Stimulated activated CD4-positive, alpha-beta T cell treated with anti-CD3 and anti-CD28 coated beads, Interleukin-15, amount 100 ng/mL, for 48 hours (primary cell): ENCODE results near the gene MICAL3.
"Not testable (repeated sequence)": the region's sequence is repeated elsewhere in the genome, so short reads cannot be mapped to it uniquely, and the experiment has no call there.

Source experiments
- DNase-seq, 2 donors: peaks; one replicate each; pipeline ENCODE4 v3.0.0-alpha.2; 2020; ENCODE audit warnings: low read depth in 2 of 2

The MICAL3 gene

DNA sequence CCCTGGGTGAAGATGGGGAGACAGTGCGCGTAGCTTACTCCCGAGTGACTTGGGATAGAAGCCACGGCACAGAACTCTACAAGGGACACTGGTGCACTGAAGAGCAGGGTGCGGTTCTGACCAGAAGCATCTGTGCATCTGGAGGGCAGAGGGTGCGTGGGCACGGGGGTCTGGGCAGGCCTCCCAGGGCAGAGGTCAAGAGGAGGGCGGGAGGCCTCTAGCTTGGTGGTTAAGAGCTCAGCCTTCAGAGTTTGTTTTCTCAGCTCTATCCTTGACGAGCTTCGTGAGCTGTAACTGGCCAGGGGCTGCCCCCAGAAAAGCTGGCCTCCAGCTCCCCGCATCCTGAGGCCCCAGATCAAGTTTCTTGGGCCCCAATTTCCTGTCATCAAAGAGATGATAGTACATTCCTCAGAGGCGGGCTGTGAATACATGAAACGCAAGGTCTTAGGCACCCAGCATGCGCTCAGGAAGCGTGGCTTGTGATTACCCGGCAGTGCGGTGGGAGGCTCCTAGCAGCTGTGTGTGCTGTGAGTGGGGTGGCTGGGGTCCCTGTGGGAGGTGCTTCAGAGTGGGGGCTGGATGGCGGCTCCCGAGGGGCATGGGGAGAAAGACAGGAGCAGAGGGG, 244.1 kb downstream of the MICAL3 start:
- no peak for DNase-seq

DNA sequence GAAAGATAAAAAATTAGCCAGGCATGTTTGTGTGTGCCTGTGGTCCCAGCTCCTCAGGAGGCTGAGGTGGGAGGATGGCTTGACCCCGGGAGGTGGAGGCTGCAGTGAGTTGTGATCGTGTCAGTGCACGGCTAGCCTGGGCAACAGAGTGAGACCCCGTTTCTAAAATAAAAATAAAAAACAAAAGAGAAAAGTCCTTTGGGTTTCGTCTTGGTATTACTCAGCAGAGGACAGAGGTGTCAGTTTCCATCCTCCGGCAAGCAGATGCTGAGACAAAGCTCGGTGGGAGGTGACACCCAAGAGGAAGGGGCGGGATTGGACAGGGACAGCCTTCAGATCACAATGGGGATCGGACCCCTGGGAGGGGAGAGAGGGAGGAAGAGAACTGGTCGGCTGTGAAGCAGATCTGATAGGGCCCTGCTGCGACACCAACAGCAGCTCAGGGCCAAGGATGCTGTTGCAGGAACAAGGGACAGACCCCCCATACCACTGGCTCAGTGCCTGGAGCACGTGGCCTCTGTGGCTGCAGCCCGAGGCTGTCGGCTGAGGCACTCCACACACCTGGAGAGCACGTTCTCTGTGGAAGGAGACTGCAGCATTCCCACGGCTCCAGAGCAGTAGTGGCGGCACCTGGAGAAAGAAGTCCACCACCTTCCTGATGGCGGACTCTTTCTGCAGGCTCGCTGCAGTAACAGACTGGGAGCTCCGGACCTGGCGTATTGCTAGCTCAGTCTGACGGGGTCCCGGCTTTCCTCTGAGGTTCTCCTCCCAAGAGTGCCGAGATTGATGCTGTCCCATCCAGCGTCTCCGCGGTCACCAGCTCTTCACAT, 244.9 kb downstream of the MICAL3 start:
- no peak for DNase-seq

DNA sequence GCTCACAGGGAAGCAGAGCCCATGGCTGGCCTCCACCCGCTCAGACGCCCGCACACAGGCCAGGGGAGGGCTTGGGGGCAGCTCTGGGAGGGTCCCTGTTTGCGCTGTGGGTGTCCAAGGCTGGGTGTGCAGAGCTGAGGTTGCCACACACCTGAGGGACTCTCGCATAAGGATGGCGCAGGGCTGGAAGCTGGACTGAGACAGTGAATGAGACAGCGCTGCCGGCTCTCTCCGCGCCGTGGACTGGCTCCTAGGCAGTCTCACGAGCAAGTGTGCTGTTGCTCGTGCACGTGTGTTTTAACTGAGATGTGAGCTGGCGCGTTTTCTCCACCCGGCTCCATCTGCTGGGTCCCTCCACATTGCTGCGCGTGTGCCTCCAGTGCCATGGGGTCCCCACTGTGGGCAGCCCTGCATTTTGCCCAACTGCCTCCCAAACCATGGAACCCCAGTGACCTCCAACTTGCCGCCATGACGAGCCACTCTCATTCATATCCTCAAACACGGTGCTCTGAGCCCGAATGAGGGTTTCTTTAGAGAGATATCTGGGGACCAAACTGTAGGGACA, 245.9 kb downstream of the MICAL3 start:
- no peak for DNase-seq

DNA sequence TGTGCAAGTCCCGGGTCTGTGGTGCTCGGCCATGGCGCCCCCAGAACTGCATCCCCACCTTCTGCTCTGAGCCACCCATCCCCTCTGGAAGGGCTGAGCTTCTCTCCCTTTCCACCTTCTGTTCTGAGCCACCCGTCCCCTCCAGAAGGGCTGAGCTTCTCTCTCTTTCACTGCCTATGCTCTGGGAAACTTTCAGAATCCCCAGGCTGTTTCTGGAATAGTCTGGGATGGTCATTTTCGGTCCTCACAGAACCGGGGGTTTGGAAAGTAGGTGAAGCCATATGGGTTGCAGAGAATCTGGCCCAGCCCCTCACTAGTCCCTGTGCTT, 246.7 kb downstream of the MICAL3 start:
- DNase-seq = no peak

DNA sequence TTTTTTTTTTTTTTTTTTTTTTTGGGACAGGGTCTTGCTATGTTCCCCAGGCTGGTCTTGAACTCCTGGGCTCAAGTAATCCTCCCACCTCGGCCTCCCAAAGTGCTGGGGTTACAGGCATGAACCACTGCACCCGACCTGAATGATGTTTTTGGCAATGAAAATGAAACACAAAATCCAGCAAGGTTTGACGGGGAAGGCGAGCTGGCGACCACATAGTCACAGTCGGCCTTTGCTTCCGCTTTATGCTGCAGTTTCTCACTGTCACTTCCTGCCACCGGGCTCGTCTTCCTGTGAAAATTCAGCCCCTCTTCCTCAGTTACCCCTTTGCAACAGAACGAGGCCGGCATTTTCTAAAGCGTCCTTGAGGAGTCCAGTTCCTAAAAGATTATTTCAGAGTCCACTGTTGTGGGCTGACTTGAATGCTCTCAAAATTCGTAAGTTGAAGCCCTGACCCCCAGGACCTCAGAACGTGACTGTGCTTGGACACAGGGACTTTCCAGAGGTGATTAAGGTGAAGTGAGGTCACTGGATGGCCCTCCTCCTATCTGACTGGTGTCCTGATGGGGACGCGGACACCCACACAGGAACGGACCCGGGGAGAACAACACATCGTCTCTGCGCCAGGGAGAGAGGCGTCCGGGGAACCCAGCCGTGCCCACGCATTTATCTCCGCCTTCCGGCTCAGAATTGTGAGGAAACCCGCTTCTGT, 247.2 kb downstream of the MICAL3 start:
- DNase-seq = peak; percentile 53 to 58

DNA sequence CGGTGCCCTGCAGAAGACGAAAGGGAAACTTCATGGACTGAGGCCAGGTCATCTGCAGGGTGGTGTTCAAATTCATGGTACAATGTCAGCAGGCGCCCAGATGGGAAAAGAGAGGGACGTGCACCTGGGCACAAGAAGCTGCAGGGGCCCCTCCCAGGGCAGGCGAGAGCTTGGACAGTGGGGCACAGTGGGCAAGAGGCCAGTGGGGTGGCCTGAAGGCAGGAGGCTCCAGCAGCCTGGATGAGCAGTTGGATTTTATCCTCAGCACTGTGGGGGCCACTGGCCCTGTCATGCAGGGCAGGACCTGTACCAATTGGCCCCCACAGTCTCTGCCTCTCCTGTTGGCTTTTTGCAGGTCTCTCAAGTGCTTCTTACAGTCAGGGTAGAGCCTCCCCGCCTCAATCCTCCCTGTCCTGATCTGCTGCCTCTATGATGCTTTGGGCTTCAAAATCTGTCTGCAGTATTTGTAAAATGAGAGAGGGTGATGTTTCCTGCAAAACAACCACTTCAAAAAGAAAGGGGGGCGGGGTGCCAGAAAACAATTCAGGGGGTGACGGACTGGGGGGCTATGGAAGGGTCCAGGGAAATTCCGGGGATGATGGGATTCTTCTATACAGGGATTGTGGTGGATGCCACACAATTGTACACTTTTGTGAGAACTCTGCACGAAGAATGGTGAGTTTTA, 248.4 kb downstream of the MICAL3 start:
- no peak for DNase-seq

DNA sequence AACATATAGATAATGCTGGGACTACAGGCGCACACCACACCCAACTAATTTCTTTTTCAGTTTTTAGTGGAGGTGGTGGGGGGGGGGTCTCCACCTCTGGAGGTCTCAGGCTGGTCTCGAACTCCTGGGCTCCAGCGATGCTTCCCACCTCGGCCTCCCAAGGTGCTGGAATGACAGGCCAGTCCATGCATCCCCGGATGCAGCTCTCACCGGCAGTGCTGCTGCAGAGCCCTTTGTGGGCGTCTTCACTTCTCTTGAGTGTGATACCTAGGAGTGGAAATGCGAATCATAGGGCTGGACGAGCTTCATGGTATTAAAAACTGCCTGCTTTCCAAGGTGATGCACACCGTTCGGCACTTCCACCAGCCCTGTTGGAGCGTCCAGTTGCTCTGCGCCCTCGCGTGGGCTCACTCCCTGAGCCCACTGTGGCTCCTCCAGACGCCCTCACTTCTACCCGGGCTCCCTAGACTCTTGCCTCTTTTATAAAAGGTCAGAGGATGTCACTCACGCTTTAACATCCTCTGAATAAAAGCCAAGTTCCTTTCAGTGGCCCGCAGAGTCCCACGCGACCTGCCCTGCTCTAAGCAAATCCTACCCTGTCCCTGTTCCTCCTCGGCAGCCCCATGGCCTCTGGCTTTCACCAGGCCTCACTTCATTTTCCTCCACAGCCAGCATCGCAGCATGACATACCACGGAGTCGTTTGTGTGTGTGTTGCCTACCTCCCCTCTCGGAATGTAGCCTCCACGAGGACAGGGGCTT, 249.3 kb downstream of the MICAL3 start:
- no peak for DNase-seq

DNA sequence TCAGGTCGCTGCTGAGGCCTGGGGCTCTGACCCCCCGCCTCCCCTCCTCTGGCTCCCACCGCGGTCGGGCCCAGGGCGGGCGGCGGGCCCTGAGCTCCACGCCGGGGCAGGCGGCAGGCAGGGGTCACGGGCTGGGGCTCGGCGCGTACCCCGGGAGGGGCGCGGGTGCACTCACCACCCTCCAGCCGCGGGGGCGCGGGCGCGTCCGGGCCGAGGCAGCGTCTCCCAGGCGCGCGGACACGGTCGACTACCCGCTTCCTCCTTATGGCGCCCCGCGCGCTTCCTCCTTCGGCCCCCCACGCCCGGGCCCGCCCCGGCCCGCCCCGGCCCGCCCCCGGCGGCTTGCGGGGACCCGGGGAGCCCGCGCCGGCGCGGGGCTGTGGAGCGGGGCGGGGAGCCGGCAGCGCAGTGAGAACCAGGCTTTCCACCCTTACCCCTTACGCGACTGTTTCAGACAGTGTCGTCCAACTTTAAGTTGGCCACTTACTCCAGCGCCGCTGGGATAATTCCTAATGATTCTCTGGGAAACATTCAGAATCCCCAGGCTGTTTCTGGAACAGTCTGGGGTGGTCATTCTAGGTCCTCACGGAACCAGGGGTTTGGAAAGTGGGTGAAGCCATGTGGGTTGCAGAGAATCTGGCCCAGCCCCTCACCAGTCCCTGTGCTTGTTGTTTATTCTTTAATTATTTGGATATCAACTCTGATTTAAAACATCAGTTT, 250.0 kb downstream of the MICAL3 start, which contains the start of gene BID:
BID (minus strand) TSS at position 264 of the 720 bp plus-strand sequence. CDS start 24,353 bp downstream, outside the sequence.
- DNase-seq = no peak

DNA sequence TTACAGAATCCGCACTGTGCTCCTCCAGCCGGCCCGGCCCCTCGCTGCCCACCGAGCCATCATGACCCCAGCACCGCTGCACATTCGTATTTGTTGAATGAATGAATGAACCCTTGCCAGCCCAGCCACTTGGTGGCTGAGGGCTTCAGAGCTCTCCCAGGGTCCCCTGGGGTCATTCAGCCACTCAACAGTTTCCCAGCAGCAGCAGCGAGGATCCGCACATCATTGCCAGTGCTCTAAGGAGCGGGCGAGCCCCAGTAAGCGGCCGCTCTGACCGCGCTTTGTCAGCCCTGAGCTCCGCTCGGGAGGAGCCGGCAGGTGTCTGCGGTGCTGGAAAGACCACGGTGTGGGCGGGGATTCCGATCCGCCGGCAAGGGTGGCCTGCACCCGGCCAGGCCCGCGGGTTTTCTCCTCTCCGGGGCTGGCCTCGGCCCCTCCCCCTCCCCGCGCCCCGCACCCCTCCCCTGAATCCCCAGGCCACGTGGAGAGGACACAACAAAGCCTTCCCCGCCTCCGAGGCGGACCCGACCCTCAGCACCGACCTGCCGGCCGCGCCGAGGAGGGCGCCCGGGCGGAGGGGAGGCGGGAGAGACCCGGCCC, 250.7 kb downstream of the MICAL3 start:
- DNase-seq = peak in 1 of 2 donors; percentile 55

DNA sequence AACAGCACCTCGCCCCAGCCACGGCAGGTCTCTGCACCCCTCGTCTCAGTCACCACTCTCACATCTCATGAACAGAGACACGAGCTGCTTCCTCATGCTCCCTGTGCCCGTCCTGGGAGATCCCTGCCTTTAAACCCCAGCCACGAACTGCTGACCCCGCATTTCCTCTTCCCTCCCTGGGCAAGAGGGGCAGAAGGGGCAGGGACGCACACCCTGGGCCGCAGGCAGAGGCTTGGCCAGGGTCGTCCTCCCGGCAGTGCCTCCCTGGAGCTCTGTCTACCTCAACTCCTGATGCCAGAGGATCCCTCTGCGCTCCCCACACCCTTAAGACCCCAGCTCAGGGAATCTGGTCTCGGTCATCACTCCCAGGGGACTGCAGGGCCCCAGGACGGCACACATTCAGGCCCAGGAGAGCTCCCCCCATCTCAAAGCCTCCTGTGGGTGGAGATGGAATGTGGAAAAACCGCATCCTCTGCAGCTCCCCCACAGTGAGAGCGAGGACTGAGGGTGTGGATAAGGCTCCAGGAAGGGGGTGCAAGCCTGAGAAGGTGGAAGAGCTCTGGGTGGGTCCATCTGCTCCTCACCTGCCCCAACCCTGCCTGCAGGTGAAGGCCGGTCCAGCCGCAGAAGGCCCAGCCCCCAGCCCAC, 251.3 kb downstream of the MICAL3 start:
- DNase-seq = no peak

DNA sequence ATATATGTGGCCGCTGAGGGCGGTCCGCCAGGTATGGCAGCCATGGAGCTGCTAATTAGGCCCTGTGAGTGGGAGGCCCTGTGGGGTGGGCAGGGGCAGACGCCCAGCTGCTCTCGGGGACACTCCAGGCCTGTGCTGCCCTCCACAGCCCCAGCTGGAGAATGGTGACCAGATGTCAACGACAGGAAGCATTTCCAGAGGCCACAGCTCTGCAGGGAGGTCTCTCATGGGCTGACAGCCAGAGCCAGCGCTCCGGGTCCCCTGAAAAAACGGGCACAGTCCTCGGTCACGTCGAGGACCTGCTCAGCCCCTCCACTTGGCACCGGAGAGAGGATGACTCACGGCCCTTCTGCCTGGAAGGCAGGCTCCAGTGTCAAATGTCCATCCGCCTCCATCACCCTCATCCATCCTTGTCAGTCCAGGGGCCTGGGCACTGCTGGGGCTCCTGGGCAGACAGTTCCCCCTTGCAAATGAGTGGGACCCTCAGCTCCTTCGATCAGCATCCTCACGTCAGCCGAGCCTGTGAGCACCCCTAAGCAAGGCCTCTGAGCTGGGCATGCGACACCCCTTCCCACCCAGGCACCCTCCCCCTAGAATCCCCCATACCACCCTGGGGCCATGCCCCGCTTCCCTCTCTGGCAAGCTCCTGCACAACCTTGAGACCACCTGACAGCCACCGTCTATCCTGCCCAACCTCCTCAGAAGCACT, 252.0 kb downstream of the MICAL3 start:
- no peak for DNase-seq

DNA sequence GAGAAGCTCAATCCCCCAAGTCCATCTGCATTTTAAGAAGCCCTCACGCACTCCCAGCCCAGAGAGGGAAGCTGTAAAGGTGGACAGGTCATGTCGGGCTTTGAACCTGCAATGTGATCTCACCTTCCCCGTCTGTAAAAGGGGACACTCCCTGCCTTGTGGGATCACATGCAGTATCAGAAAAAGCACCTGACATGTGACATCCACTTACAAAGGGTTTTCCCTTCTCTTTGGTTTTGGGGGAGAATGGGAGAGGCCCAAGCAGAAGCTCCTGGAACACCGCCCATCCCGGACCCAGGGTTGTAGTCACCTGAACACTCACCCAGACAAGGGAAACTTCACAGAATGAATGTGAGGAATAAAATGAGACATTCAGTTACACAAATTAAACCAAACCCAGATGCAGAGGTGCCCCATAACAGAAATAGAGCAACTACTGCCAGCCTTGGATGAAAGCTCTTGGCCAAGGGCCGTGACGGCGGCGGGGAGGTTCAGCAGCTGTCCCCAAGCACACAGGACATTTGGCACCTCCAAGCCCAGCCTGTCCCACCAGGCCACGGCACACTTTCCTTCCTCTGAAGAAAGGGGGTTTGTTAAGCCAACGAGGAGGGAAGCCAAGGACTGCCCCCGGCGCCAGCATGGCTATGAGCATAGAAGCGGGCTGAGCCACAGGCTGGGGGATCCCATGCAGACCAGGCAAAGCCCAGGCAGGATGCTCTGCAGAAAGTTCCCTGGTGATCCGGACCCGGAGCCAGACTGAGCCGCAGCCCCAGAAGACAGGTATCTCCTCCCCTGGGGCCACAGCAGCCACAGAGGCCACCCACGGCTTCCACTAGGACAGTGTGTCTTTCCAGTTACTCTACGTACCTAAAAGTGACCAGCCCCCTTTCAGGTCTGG, 253.9 kb downstream of the MICAL3 start:
- DNase-seq = no peak

DNA sequence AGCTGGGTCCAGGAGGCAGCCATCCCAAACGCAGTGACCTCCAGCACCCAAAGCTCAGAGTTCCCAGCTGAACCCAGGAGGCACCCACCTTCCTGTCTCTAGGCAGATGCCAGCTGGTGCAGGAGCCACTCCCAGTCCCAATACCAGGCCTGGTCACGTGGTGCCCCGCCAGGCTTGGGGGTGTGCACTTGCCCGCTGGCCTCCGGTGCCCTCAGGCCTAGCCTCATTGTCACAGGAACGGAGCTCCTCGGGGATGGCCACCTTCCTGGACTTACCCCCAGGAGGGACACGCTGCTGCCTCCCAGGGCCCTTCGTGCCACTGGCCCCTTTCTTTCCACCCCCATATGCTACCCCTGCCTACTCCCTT, 254.7 kb downstream of the MICAL3 start:
- no peak for DNase-seq

DNA sequence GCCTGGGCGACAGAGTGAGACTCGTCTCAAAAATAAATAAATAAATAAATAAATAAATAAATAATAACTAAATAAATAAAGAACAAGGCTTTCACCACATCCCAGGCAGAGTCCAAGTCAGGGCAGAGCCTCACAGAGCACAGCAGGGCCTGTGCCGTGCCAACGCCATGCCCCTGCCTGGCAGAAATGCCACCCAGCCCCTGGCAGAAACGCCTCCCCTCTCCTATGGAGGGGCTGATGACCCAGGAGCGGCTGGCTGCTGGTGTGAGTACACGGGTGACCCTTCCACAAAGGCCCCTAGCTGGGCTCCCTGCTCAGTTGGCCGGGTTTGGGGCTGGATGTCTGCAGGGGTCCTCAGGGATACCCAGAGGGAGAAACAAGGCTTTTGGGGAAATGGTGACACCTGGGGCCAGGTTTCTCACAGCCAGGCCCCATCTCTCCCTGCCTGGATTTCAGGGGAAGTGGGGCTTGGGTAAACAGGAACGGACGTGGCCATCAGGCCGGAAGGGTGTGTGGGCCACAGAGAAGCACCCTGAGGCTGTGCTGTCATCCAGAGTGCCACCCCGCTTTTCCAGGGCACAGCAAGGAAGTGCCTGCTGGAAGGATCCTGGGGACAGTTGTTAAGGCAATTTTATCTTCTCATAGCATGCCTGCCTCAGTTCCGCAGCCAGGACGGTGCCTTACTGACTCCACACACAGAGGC, 255.2 kb downstream of the MICAL3 start:
- no peak for DNase-seq

DNA sequence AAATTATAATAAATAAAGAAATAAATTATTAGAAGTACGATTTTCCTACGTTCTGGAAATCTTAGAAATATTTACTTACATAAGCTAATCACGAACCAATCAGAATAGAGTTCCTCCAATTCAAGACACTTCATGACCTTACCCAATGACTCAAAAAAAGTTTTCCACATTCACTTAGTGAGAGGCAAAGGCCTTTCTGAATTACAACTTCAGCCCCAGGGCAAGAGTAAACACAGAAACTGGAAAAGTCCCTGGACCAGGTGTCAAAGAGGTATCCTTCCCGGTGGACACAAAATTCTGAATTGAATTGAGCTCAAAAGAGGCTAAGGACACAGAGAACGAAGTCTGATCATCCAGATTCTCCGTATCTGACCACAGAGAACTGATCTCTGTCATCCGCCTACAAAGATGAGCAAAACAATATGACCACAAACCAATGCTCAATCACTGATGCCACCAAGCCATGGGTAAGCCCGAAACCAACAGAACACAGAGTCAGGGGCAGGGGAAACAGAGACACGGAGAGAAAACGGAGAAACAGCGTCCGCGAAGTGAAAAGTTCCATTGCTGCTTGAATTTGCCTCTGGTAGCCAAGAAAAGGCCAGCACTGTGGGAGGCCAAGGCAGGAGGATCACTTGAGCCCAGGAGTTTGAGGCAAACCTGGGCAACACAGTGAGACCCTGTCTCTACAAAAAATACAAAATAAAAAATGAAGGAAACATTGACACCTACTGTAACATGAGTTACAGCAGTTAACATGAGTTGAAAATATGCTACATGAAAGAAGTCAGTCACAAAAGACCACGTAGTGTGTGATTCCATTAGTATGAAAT, 256.9 kb downstream of the MICAL3 start:
- DNase-seq = peak; percentile 52 to 55

DNA sequence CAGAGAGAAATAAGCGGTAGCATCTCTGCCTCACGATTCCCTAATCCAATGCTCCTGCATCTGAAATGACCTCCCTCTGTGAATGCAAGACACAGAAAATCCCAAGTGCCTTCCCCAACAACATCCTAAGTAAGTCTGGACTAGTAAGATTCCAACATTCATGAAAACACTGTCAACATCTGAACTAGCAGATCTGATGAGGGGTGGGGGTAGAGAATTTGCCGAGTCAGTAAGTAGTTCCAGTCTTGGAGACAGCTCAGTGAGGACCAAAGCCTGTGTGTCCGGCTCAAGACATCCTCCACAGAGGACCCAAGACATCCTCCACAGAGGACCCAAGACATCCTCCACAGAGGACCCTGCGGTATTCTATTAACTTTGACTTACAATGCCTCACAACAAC, 259.5 kb downstream of the MICAL3 start:
- DNase-seq = not testable (repeated sequence)
